Stimulated activated CD4-positive, alpha-beta T cell treated with anti-CD3 and anti-CD28 coated beads, TNF-alpha, amount 100 ng/mL, for 24 hours (primary cell): ENCODE data around the gene DUXB.

ENCODE experiments used
- DNase-seq, 3 experiments: peaks; one replicate each; pipeline ENCODE4 v3.0.0-alpha.2; 2020; ENCODE audit warnings: low read depth in 3 of 3

Gene DUXB

GRCh38 chr16:75701361-75701760 is at the start of gene DUXB:
Gene DUXB, minus strand, starts transcription at chr16:75701461. Its CDS starts 43 bp downstream, at chr16:75701418.
- no peak for DNase-seq

- no peak for DNase-seq
Measured at GRCh38 chr16:75750528-75750927, 49.3 kb upstream of the DUXB start.

- no peak for DNase-seq
Measured at GRCh38 chr16:75746359-75746758, 45.1 kb upstream of the DUXB start.

GRCh38 chr16:75745823-75746222 is 44.6 kb upstream of the DUXB start:
- DNase-seq, result no peak

GRCh38 chr16:75745242-75745641 is 44.0 kb upstream of the DUXB start:
- no peak for DNase-seq

GRCh38 chr16:75742424-75743047 is 41.3 kb upstream of the DUXB start:
- no peak for DNase-seq

- no peak for DNase-seq
Measured at GRCh38 chr16:75733305-75734211, 32.3 kb upstream of the DUXB start.

- no peak for DNase-seq
Measured at GRCh38 chr16:75732871-75733270, 31.6 kb upstream of the DUXB start.

GRCh38 chr16:75727221-75727620 is 26.0 kb upstream of the DUXB start:
- no peak for DNase-seq

- no peak for DNase-seq
Measured at GRCh38 chr16:75726390-75726789, 25.1 kb upstream of the DUXB start, which contains the start of gene CPHXL. Gene CPHXL, minus strand, starts transcription at chr16:75726490. Its CDS starts 48 bp downstream, at chr16:75726442.

- no peak for DNase-seq
Measured at GRCh38 chr16:75718452-75718851, 17.2 kb upstream of the DUXB start.

GRCh38 chr16:75714661-75715060 is 13.4 kb upstream of the DUXB start:
- DNase-seq, result no peak

GRCh38 chr16:75710344-75710743 is 9.1 kb upstream of the DUXB start:
- DNase-seq, result no peak

GRCh38 chr16:75703306-75703705 is 2.0 kb upstream of the DUXB start:
- no peak for DNase-seq

- no peak for DNase-seq
Measured at GRCh38 chr16:75702242-75702641, 981 bp upstream of the DUXB start.

- DNase-seq, result no peak
Measured at GRCh38 chr16:75697571-75697970, 3.7 kb downstream of the DUXB start.

- no peak for DNase-seq
Measured at GRCh38 chr16:75695708-75696107, 5.6 kb downstream of the DUXB start.

- DNase-seq, result no peak
Measured at GRCh38 chr16:75687361-75687760, 13.9 kb downstream of the DUXB start.

- DNase-seq, result no peak
Measured at GRCh38 chr16:75682308-75682707, 19.0 kb downstream of the DUXB start.

- DNase-seq, result no peak
Measured at GRCh38 chr16:75679366-75679765, 21.9 kb downstream of the DUXB start.

GRCh38 chr16:75676909-75677308 is 24.4 kb downstream of the DUXB start, which contains the start of gene CPHXL2:
Gene CPHXL2, minus strand, starts transcription at chr16:75677009. Its CDS starts 10 bp downstream, at chr16:75676999.
- DNase-seq, result no peak

- DNase-seq, result no peak
Measured at GRCh38 chr16:75667503-75667902, 33.8 kb downstream of the DUXB start.

- no peak for DNase-seq
Measured at GRCh38 chr16:75660726-75661302, 40.4 kb downstream of the DUXB start.
